Neural crest cell (in vitro differentiated cells): Measurements from ENCODE around the gene CDKN1C. TPM values are rescaled to one million over a fixed set of nuclear protein-coding genes. Genes with fewer than 3 reads are reported as not detected.

Source experiments
- DNase-seq: peaks from one replicate; pipeline ENCODE4 v3.0.0; 2021; ENCODE audit warnings: low read depth, mixed read lengths, low spot score
- H3K27ac Mint-ChIP-seq: one replicate; pipeline ENCODE4 v1.8.0; 2021; ENCODE audit warnings: mild to moderate bottlenecking, mixed read lengths; ENCODE audit not compliant: unreplicated experiment
- H3K27me3 Mint-ChIP-seq: 2 replicates; pipeline ENCODE4 v1.8.0; 2021; ENCODE audit warnings: low read depth, mild to moderate bottlenecking, mixed read lengths
- H3K36me3 Mint-ChIP-seq: 2 replicates; pipeline ENCODE4 v1.8.0; 2021; ENCODE audit warnings: low read depth, mild to moderate bottlenecking, mixed read lengths
- H3K4me1 Mint-ChIP-seq: 2 replicates; pipeline ENCODE4 v1.8.0; 2021; ENCODE audit warnings: mixed read lengths
- H3K4me3 Mint-ChIP-seq: one replicate; pipeline ENCODE4 v1.8.0; 2021; ENCODE audit warnings: mild to moderate bottlenecking, mixed read lengths
- H3K9me3 Mint-ChIP-seq: 2 replicates; pipeline ENCODE4 v1.8.0; 2021; ENCODE audit warnings: mixed read lengths
- CTCF ChIP-seq: fragments of 200-600 bp; sonication (generic); conservative IDR thresholded peaks from 2 replicates; pipeline ENCODE4 v1.5.0; 2021; ENCODE audit warnings: antibody characterized with exemption, mild to moderate bottlenecking
- total RNA-seq: library from RNA; stranded (reverse); gene quantifications from 2 replicates; pipeline ENCODE4 v1.2.1, GENCODE V29; 2021

Gene CDKN1C
- total RNA-seq, 1 donor from 2014 or later: 78.3 TPM

- Mint-ChIP-seq H3K36me3 (no peaks in the 10 kb centered on the region), H3K27me3 (peaks cover under 1% of the 10 kb centered on the region), H3K4me3 (no peak overlapping the region), H3K27ac (no peak overlapping the region), H3K9me3 (no peaks in the 10 kb centered on the region), H3K4me1 (no peaks in the 10 kb centered on the region)
- DNase-seq: no peak
- TF ChIP-seq CTCF: no peak
Observed at GRCh38 chr11:2921261-2921660, 35.7 kb upstream of the CDKN1C start.

GRCh38 chr11:2920343-2920742 lies 34.8 kb upstream of the CDKN1C start:
- Mint-ChIP-seq H3K36me3 (no peaks in the 10 kb centered on the region), H3K4me3 (no peak overlapping the region), H3K4me1 (no peaks in the 10 kb centered on the region), H3K27ac (no peak overlapping the region), H3K9me3 (no peaks in the 10 kb centered on the region), H3K27me3 (no peaks in the 10 kb centered on the region)
- no peak for TF ChIP-seq CTCF
- no peak for DNase-seq

GRCh38 chr11:2919837-2920236 lies 34.3 kb upstream of the CDKN1C start:
- Mint-ChIP-seq H3K4me1 (no peaks in the 10 kb centered on the region), H3K9me3 (no peaks in the 10 kb centered on the region), H3K27me3 (no peaks in the 10 kb centered on the region), H3K4me3 (no peak overlapping the region), H3K36me3 (no peaks in the 10 kb centered on the region), H3K27ac (no peak overlapping the region)
- TF ChIP-seq CTCF: no peak
- no peak for DNase-seq

- Mint-ChIP-seq H3K27ac (no peak overlapping the region), H3K9me3 (no peaks in the 10 kb centered on the region), H3K4me3 (no peak overlapping the region), H3K27me3 (no peaks in the 10 kb centered on the region), H3K4me1 (no peaks in the 10 kb centered on the region), H3K36me3 (no peaks in the 10 kb centered on the region)
- DNase-seq: no peak
- TF ChIP-seq CTCF: no peak
Observed at GRCh38 chr11:2919188-2919587, 33.6 kb upstream of the CDKN1C start.

GRCh38 chr11:2917842-2918490 lies 32.4 kb upstream of the CDKN1C start:
- Mint-ChIP-seq H3K4me3 (no peak overlapping the region), H3K36me3 (no peaks in the 10 kb centered on the region), H3K4me1 (no peaks in the 10 kb centered on the region), H3K27ac (no peak overlapping the region), H3K9me3 (no peaks in the 10 kb centered on the region), H3K27me3 (no peaks in the 10 kb centered on the region)
- TF ChIP-seq CTCF: no peak
- no peak for DNase-seq
